HEK293T (cell line): Measurements from ENCODE around the gene ZNF512B.

Source experiments
- ARNT ChIP-seq: fragments of 450-650 bp; IDR thresholded peaks from 2 replicates; pipeline ENCODE4 v1.6.1; 2017; ENCODE audit warnings: mild to moderate bottlenecking
- BHLHE40 ChIP-seq: fragments of 450-650 bp; IDR thresholded peaks from 2 replicates; pipeline ENCODE4 v1.6.1; 2016; ENCODE audit warnings: mild to moderate bottlenecking, moderate library complexity, borderline replicate concordance
- ELF4 ChIP-seq: fragments of 450-650 bp; IDR thresholded peaks from 2 replicates; pipeline ENCODE4 v1.6.1; 2017; ENCODE audit warnings: antibody characterized with exemption
- FOXA1 ChIP-seq: fragments of 450-650 bp; IDR thresholded peaks from 2 replicates; pipeline ENCODE4 v1.6.1; 2016; ENCODE audit warnings: mild to moderate bottlenecking
- FOXK2 ChIP-seq: fragments of 450-650 bp; IDR thresholded peaks from 2 replicates; pipeline ENCODE4 v1.6.1; 2016; ENCODE audit warnings: mild to moderate bottlenecking
- HDGF ChIP-seq: fragments of 450-650 bp; IDR thresholded peaks from 2 replicates; pipeline ENCODE4 v1.6.1; 2017; ENCODE audit warnings: antibody characterized with exemption, borderline replicate concordance
- SP1 ChIP-seq: fragments of 450-650 bp; IDR thresholded peaks from 2 replicates; pipeline ENCODE4 v1.6.1; 2017
- SUZ12 ChIP-seq: fragments of 450-650 bp; IDR thresholded peaks from 2 replicates; pipeline ENCODE4 v1.6.1; 2016; ENCODE audit warnings: mild to moderate bottlenecking
- TARDBP ChIP-seq: fragments of 450-650 bp; IDR thresholded peaks from 2 replicates; pipeline ENCODE4 v1.6.1; 2016
- TF ChIP-seq, protein P1 (sequence below): fragments of 450-650 bp; IDR thresholded peaks from 2 replicates; pipeline ENCODE4 v1.6.1; 2016

DNA sequence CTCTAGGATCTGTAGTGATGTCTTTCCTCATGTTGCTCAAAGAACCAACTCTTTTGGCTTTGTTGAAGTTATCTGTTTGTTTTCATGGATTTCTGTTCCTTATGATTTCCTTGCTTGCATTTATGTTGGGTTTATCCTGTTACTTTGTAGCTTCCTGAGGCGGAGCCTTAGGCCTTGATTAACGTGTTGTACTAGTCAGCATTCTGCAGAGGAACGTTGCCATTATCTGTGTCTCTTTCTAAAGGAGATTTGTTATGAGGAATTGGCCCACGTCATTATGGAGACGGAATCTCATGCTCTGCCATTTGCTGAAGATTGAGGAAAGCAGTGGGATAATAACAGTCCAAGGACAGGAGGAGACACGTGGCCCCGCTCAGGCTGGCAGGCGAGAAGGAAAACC is 43.4 kb downstream of the ZNF512B start:
- TF ChIP-seq FOXK2 (no peak), ARNT (no peak), ELF4 (no peak), BHLHE40 (no peak), SP1 (no peak), FOXA1 (no peak), TARDBP (no peak), SUZ12 (no peak), HDGF (no peak)
- TF ChIP-seq, protein P1, sequence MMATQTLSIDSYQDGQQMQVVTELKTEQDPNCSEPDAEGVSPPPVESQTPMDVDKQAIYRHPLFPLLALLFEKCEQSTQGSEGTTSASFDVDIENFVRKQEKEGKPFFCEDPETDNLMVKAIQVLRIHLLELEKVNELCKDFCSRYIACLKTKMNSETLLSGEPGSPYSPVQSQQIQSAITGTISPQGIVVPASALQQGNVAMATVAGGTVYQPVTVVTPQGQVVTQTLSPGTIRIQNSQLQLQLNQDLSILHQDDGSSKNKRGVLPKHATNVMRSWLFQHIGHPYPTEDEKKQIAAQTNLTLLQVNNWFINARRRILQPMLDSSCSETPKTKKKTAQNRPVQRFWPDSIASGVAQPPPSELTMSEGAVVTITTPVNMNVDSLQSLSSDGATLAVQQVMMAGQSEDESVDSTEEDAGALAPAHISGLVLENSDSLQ: no peak
